Esophagus squamous epithelium (tissue), 5 donors: ENCODE results near the gene SCGB3A2. TPM values are rescaled to one million over a fixed set of nuclear protein-coding genes. Genes with fewer than 3 reads are reported as not detected.

Experiments used
- DNase-seq: peaks from one replicate; lab custom pipeline; 2025; lab: John Stamatoyannopoulos, UW
- H3K27ac ChIP-seq, 4 donors: fragments of 200-600 bp; sonication (generic); one replicate each; pipeline ENCODE4 v1.5.1; 2016 to 2019; ENCODE audit warnings: mild to moderate bottlenecking in 1 of 4
- H3K27me3 ChIP-seq, 4 donors: fragments of 200-600 bp; sonication (generic); 1 replicate in 3 of 4; 2 replicates in 1 of 4; pipeline versions ENCODE4 v1.5.1 to v1.6.0; 2017 to 2021; ENCODE audit warnings: antibody characterized with exemption in 1 of 4
- H3K36me3 ChIP-seq, 3 donors: fragments of 200-600 bp; sonication (generic); one replicate each; pipeline ENCODE4 v1.5.1; 2016 to 2019
- H3K4me1 ChIP-seq, 3 donors: fragments of 200-600 bp; sonication (generic); one replicate each; pipeline ENCODE4 v1.5.1; 2017 to 2019
- H3K4me3 ChIP-seq, 4 donors: fragments of 200-600 bp; sonication (generic); 1 replicate in 3 of 4; 2 replicates in 1 of 4; pipeline ENCODE4 v1.5.1; 2016 to 2019; ENCODE audit warnings: mild to moderate bottlenecking in 2 of 4, moderate library complexity in 1 of 4
- H3K9me3 ChIP-seq, 3 donors: fragments of 200-600 bp; sonication (generic); one replicate each; pipeline ENCODE4 v1.5.1; 2016 to 2019
- POLR2A ChIP-seq, 4 donors: fragments of 450-650 bp; IDR thresholded peaks; one replicate each; pipeline ENCODE4 v1.6.1; 2017; ENCODE audit warnings: antibody characterized with exemption in 4 of 4, mild to moderate bottlenecking in 4 of 4, moderate library complexity in 3 of 4
- WGBS, 2 donors: methylation state at CpG; one replicate each; pipeline ENCODE4 v1.1.5; 2018; 5-methylcytosine and 5-hydroxymethylcytosine counted together
- intact Hi-C: fragments of 100-400 bp; cut with DNase I; formaldehyde crosslinking; loops from one replicate; pipeline ENCODE4 v1.15.0; 2022
- total RNA-seq, 4 donors: library from RNA; depleted of rRNA; stranded (reverse); fragments of >200 nt; gene quantifications; one replicate each; pipeline ENCODE4 v1.1.0, GENCODE V29; 2016
- TF ChIP-seq, protein P1 (sequence below), 6 experiments: fragments of 450-650 bp in 4 of 6; fragments of 200-600 bp in 2 of 6; sonication (generic) in 2 of 6; IDR thresholded peaks; one replicate each; pipeline ENCODE4 v1.5.1; 2016 to 2019; ENCODE audit warnings: antibody characterized with exemption in 6 of 6, mild to moderate bottlenecking in 4 of 6, moderate library complexity in 4 of 6
- donor health status: DM: yes; HTN: yes; CAD: no.

SCGB3A2 gene
- total RNA-seq, 4 donors from 2014 or later = not detected

- no peak for DNase-seq
- H3K36me3 ChIP-seq = no peaks in the 10 kb centered on the region
- no peaks in the 10 kb centered on the region for H3K9me3 ChIP-seq
- peaks cover 9 to 27% (median 9%) of the 10 kb centered on the region in 3 donors for H3K4me1 ChIP-seq
- intact Hi-C loops = no loop called here
- 15 to 29% methylated on average over 2 of the region's 2 CpGs for WGBS, 2 donors
- TF ChIP-seq, protein P1, sequence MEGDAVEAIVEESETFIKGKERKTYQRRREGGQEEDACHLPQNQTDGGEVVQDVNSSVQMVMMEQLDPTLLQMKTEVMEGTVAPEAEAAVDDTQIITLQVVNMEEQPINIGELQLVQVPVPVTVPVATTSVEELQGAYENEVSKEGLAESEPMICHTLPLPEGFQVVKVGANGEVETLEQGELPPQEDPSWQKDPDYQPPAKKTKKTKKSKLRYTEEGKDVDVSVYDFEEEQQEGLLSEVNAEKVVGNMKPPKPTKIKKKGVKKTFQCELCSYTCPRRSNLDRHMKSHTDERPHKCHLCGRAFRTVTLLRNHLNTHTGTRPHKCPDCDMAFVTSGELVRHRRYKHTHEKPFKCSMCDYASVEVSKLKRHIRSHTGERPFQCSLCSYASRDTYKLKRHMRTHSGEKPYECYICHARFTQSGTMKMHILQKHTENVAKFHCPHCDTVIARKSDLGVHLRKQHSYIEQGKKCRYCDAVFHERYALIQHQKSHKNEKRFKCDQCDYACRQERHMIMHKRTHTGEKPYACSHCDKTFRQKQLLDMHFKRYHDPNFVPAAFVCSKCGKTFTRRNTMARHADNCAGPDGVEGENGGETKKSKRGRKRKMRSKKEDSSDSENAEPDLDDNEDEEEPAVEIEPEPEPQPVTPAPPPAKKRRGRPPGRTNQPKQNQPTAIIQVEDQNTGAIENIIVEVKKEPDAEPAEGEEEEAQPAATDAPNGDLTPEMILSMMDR (IDR thresholded peaks at IDR 0.05) = no peak
- no peak for TF ChIP-seq POLR2A (IDR thresholded peaks at IDR 0.05)
- H3K4me3 ChIP-seq = no peak overlapping the region
- H3K27ac ChIP-seq = peak overlapping the region in 3 of 4 donors; percentile 56 to 74 (median 66)
- no peaks in the 10 kb centered on the region for H3K27me3 ChIP-seq
Measured at GRCh38 chr5:147893820-147894219, 15.3 kb downstream of the SCGB3A2 start.

GRCh38 chr5:147895864-147896263 is 17.4 kb downstream of the SCGB3A2 start:
- Histone ChIP-seq H3K27me3 (no peaks in the 10 kb centered on the region), H3K9me3 (no peaks in the 10 kb centered on the region), H3K4me1 (peaks cover 9 to 27% (median 9%) of the 10 kb centered on the region in 3 donors), H3K27ac (no peak overlapping the region), H3K36me3 (no peaks in the 10 kb centered on the region), H3K4me3 (no peak overlapping the region)
- 60 to 75% methylated on average over 1 of the region's 1 CpG for WGBS, 2 donors
- TF ChIP-seq, protein P1 (IDR thresholded peaks at IDR 0.05) = no peak
- TF ChIP-seq POLR2A (IDR thresholded peaks at IDR 0.05) = no peak
- intact Hi-C loops = no loop called here
- no peak for DNase-seq

DNA sequence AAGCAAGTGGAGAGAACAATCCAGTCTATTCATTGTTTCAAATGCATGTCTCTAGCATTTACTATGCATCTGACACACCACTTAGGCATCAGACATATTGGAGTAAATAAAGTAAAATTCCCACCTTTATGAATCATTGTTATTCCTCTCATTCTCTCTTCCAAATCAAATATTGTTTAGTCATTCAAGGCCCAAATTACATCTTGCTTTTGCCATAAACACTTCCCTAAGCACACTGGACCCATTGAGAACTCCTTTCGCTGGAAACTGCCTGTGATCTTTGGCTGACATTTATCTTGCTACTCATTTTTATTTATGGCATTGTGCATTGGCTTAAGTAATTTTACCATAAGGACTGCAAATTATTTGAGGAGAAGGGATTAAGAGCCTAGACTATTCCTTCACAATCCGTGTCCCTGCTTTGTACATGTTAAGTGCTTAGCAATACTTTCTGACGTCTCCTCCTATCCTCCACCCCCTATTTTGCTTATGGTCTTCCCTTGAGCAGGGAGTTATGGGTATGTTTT is 20.4 kb downstream of the SCGB3A2 start:
- no peak for DNase-seq
- Histone ChIP-seq H3K9me3 (no peaks in the 10 kb centered on the region), H3K27me3 (no peaks in the 10 kb centered on the region), H3K27ac (no peak overlapping the region), H3K4me3 (no peak overlapping the region), H3K36me3 (no peaks in the 10 kb centered on the region), H3K4me1 (peaks cover 0 to 5% (median 0%) of the 10 kb centered on the region in 3 donors)
- 70 to 74% methylated on average over 3 of the region's 3 CpGs for WGBS, 2 donors
- TF ChIP-seq, protein P1 (IDR thresholded peaks at IDR 0.05) = no peak
- TF ChIP-seq POLR2A (IDR thresholded peaks at IDR 0.05) = no peak
- intact Hi-C loops = no loop called here

DNA sequence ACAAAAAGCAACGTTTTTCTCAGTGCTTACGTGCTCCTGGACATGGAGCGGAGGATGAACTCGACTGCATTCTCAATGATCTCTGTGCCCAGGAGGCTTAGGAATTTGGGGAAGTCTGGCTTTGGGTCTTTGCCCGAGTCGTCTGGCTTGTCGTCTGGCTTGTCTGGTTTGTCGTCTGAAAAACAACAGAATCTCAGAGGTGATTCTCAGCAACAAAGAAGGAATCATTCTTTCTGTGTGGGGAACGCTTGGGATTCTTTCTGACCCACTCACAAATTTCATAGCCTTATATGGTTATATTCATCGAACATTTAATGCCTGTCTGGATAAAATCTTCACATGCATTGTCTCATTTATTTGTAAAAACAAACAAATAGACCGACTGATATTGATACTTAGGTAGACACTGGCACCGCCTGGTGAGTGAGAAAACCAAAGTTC is 23.1 kb downstream of the SCGB3A2 start:
- Histone ChIP-seq H3K27ac (no peak overlapping the region), H3K4me1 (no peaks in the 10 kb centered on the region), H3K27me3 (no peaks in the 10 kb centered on the region), H3K4me3 (no peak overlapping the region), H3K36me3 (no peaks in the 10 kb centered on the region), H3K9me3 (no peaks in the 10 kb centered on the region)
- TF ChIP-seq, protein P1 (IDR thresholded peaks at IDR 0.05) = no peak
- no peak for TF ChIP-seq POLR2A (IDR thresholded peaks at IDR 0.05)
- 62 to 64% methylated on average over 12 of the region's 12 CpGs for WGBS, 2 donors
- intact Hi-C loops = no loop called here
- no peak for DNase-seq

- no peaks in the 10 kb centered on the region for H3K9me3 ChIP-seq
- intact Hi-C loops = no loop called here
- no peak for TF ChIP-seq POLR2A (IDR thresholded peaks at IDR 0.05)
- TF ChIP-seq, protein P1 (IDR thresholded peaks at IDR 0.05) = no peak
Measured at GRCh38 chr5:147902609-147903115, 24.2 kb downstream of the SCGB3A2 start.

More at GRCh38 chr5:147902609-147903115, 24.2 kb downstream of the SCGB3A2 start:
- Histone ChIP-seq H3K36me3 (no peaks in the 10 kb centered on the region), H3K4me1 (no peaks in the 10 kb centered on the region), H3K4me3 (no peak overlapping the region), H3K27ac (no peak overlapping the region), H3K27me3 (no peaks in the 10 kb centered on the region)
- DNase-seq = no peak
